Coronary artery (tissue), 2 donors: Measurements from ENCODE around the gene FAM241B.

Source experiments
- DNase-seq: peaks from one replicate; pipeline ENCODE4 v3.0.0-alpha.2; 2017; ENCODE audit warnings: low spot score
- H3K27ac ChIP-seq, 2 donors: fragments of 200-600 bp; sonication (generic); one replicate each; pipeline ENCODE4 v1.5.1; 2016 to 2019
- H3K4me3 ChIP-seq: fragments of 200-600 bp; sonication (generic); 2 replicates; pipeline ENCODE4 v1.5.1; 2016; ENCODE audit warnings: mild to moderate bottlenecking, moderate library complexity
- TF ChIP-seq, protein P1 (sequence below): fragments of 200-600 bp; sonication (generic); IDR thresholded peaks from one replicate; pipeline ENCODE4 v1.5.1; 2019; ENCODE audit warnings: antibody characterized with exemption

Gene FAM241B

DNA sequence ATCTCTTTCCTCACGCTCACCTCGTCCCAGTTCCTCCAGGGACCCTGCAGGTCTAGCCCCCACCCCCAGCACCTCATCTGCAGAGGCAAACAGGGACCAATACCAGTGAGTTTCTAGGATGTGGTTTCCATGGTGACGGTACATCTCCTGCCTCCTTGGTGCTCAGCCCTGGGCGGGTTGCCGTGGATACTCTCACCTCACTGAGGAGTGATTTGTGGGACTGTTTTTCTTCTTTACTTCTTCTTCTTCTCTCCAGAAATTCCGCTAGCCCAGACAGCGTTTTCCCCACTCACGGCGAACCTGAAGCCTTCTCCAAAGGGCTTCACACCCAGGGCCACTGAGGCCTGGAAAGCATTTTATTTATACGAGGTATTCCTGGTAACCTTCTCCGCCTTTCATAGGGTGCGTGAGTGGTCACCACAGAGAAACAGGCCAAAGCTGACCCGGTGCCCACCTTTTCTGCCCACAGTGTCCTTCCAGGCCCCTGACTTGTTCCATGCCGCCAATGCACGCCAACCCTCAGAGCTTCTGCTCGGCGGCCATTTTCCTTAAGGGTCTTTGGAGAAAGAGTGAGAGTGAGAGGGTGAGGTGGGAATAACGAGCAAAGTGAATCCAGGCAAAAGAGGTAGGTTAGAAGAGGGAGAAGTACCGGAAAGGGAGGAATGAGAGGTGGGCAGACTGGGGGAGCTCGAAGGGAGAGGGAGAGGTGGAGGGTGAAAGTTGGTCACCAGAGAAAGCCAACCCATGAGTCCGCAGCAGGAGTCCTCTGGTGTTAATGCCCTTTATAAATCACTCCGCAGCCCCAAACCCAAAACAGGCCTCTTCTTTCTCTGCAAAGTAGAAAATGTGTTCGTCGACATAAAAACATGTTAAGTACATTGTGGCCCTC lies 15.5 kb downstream of the FAM241B start:
- no peak overlapping the region for H3K4me3 ChIP-seq

DNA sequence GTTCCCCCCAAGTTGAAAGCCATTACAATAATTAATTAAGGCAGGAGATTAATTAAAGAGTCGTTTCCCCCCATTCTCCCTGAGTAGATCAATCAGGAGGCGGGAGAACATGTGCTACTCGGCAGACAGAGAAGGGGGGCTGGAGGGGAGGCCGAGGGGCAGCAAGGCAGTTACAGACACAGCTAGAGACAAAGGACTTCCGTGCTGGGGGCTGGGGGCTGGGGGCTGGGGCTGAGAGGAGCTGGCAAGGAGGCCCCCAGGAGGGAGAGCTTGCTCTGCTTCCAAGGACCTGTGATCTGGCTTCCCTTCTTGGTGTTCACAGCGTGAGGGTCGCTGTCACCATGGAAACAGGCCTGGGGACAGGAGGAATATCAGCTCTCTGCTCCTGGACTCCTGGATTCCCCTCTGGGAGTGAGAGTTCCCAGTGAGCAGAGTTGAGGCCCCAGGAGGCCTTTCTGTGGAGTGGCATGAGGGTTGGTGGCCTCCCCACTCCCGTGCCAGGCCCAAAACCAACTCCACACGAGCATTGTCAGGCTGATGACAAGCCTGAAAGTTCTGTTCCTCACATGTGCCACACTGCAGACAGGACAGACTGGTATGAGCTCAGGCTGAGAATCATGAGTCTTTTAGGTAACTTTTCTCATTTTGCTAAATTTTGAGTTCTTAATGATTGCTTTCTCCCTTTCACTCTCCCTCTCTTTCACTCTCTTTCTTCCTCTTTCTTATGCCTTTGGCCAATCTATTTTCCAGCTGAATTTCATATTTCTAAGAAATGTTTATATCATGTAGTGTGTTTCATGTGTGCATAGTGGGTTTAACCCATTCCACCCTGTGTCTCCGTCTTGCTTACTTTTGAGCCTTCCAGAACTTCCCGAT lies 16.4 kb downstream of the FAM241B start:
- Histone ChIP-seq H3K4me3 (no peak overlapping the region), H3K27ac (no peak overlapping the region)
- TF ChIP-seq, protein P1, sequence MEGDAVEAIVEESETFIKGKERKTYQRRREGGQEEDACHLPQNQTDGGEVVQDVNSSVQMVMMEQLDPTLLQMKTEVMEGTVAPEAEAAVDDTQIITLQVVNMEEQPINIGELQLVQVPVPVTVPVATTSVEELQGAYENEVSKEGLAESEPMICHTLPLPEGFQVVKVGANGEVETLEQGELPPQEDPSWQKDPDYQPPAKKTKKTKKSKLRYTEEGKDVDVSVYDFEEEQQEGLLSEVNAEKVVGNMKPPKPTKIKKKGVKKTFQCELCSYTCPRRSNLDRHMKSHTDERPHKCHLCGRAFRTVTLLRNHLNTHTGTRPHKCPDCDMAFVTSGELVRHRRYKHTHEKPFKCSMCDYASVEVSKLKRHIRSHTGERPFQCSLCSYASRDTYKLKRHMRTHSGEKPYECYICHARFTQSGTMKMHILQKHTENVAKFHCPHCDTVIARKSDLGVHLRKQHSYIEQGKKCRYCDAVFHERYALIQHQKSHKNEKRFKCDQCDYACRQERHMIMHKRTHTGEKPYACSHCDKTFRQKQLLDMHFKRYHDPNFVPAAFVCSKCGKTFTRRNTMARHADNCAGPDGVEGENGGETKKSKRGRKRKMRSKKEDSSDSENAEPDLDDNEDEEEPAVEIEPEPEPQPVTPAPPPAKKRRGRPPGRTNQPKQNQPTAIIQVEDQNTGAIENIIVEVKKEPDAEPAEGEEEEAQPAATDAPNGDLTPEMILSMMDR: no peak
- DNase-seq: peak; percentile 57

More for the DNA sequence above, 15.5 kb downstream of the FAM241B start:
- DNase-seq: no peak
- H3K27ac ChIP-seq: no peak overlapping the region
- TF ChIP-seq, protein P1: no peak

DNA sequence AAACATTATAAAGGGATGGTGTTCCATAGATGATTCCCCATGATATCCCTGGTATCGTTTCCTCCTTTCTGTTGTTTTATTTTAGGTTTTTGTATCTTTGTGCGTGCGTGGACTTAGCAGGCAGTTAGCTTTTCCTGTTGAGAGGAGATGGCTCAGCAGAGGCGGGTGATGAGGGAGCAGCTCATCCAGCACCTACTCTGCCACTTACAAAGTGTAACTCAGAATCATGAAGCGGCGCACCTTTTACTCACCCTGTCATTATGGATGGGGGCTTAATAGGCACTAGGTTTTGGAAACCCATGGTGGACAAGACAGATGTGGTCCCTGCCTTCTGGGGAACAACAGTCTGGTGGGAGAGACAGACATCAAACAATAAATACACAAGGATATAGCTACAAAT lies 17.1 kb downstream of the FAM241B start:
- no peak overlapping the region for H3K27ac ChIP-seq
- TF ChIP-seq, protein P1: no peak
- no peak for DNase-seq
- no peak overlapping the region for H3K4me3 ChIP-seq

DNA sequence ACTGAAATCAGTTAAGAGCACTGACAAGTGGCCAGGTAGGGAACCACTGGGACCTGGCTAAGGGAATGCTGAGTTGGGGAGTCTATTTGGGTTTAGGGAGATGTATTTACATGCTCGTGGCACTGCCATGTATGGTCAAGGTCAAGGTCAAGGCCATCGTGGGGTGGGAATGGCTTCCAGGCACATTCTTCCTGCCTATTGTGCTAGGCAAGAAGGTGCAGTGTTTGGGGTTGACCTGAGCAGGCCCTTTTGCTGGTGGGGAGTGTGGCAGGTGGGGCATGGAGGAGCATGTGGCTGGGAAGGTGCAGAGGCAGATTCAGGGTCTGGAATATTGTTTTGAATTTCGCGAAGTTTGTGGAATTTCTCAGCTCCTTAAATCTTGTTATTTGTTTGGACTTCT lies 17.8 kb downstream of the FAM241B start:
- DNase-seq: no peak
- no peak overlapping the region for H3K4me3 ChIP-seq
- TF ChIP-seq, protein P1: no peak
- no peak overlapping the region for H3K27ac ChIP-seq

DNA sequence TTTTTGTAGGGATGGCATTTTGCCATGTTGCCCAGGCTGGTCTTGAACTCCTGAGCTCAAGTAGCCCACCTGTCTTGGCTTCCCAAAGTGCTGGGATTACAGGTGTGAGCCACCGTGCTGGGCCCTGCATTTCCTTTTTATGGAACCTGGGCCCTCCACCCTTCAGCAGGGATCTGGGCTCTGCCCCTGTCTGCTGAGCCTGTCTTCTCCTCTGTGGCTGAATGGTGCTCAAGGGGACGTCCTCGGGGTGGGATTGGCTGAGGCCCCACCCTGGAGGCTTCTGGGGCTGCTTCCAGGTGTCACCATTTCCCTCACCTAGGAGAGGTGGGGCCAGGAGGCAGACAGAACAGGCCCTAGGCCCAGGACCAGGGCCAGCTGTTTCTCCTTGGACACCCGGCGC lies 18.4 kb downstream of the FAM241B start:
- no peak overlapping the region for H3K27ac ChIP-seq
- H3K4me3 ChIP-seq: no peak overlapping the region
- TF ChIP-seq, protein P1: no peak
- no peak for DNase-seq

DNA sequence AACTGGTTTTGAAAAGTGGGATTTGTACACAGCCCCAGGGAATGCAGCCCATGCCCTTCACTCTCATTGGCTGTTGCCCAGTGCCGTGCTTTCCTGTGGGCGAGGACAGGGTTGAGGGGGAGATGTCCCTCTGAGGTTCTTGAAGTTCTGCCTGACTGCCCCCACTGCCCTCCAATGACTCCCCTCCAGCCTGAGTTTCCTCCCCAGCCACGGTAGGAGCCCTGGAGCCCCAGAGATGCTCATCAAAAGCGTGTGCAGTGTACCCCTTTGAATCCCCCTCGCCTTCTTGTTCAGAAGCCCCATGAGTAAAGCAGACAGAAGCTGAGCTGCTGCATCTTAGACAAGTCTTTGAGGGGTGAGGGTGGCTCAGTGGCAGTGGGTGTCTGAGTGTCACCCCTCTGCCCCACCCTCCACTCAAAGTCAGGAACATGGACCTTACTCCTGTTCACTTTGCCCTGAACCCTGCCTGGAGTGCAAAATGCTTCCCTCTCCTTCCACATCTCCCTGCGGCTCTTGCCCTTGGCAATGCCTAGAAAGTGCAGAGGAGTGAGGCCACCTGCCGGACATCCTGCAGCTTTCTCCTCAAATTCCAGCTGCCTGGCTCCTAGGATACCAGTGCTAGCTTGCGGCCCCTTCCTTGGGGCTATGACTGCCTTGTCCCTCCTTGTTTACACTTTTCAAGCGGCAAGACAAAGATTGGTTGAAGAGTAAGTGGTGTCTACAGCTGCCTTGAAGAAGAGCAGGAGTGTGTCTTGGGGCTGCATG lies 19.9 kb downstream of the FAM241B start:
- no peak overlapping the region for H3K27ac ChIP-seq

More for the DNA sequence above, 19.9 kb downstream of the FAM241B start:
- no peak overlapping the region for H3K4me3 ChIP-seq
- DNase-seq: no peak
- TF ChIP-seq, protein P1: no peak
